HG02763 (cell line): ENCODE measurements around the gene KIRREL3.

ENCODE experiments used
- ATAC-seq: cut with Tn5 transposase; IDR thresholded peaks from one replicate; pipeline ENCODE4 v1.9.1; 2021; ENCODE audit warnings: mild to moderate bottlenecking, moderate library complexity; ENCODE audit not compliant: unreplicated experiment

KIRREL3 gene

DNA sequence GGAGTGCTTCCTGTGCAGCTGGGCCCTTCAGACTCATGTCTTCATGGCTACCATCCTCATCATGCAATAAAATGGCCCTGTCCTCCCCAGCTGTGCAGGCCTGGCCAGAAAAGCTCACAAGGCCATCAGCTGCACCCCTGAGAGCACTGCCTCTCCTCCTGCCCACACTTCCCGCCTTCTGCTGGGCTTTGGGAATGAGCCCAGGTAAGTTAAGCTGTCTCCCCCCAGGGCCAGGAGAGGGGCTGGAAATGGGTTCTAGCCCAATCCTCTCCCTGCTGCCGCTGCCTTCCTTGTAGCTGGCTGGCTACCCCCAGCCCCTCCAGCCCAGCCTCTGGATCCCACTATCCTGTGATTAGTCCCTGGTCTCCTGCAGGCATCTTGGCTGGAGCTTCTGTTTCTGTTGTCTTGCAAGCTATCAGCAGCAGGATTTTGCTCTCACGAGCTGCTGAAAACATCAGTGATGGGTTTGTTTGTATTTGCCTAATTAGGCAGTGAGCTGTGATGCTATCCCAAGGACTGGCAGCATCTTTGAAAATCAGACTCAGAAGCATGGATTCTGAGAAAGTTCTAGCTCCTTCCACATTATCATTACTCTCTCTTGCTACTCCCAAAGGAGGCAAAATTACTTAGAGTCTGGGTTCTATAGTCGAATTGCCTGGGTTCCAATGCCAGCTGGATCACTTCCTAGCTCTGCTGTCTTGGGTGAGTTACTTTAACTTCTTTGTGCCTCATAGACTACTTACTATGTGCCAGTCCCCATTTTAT, 476.9 kb downstream of the KIRREL3 start:
- no peak for ATAC-seq

- no peak for ATAC-seq
These were observed 478.0 kb downstream of the KIRREL3 start for GRCh38 chr11:126522606-126523005.

DNA sequence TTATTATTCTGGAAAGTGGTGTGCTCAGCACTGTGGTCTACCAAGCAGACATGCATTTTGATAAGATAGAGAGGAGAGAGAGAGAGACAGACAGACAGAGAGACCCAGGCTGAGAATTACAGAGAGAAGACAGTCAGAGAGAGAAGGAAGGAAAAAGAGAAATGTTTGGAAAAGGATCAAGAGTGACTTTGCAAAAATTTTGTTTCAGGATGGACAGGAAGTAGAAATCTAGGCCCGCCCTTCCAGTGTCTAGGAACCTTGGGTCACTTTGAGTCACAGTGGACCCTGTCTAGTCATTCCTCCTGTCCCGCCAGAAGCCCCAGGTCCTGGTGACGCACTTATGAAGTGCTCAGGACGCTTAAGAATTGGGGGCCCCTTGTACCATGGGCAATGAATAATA, 478.4 kb downstream of the KIRREL3 start:
- no peak for ATAC-seq

DNA sequence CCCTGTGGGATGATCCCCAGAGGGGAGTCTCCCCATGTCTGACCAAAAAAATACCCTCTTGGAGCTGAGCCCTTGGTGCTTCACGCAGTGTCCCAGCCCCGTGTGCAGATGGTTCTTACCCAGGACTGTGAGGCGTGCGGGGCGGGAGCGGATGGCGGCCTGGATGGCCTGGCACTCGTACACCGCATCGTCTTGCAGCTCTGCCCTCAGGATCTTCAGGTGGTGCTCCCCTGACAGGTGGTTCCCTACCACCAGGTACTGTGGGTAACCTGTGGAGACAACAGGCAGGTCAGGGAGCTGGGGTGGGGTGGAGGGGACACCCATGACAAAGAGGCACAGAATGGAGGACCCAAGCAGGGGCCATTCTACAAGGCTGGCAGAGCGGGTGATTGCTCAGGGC, 479.4 kb downstream of the KIRREL3 start:
- ATAC-seq: no peak

DNA sequence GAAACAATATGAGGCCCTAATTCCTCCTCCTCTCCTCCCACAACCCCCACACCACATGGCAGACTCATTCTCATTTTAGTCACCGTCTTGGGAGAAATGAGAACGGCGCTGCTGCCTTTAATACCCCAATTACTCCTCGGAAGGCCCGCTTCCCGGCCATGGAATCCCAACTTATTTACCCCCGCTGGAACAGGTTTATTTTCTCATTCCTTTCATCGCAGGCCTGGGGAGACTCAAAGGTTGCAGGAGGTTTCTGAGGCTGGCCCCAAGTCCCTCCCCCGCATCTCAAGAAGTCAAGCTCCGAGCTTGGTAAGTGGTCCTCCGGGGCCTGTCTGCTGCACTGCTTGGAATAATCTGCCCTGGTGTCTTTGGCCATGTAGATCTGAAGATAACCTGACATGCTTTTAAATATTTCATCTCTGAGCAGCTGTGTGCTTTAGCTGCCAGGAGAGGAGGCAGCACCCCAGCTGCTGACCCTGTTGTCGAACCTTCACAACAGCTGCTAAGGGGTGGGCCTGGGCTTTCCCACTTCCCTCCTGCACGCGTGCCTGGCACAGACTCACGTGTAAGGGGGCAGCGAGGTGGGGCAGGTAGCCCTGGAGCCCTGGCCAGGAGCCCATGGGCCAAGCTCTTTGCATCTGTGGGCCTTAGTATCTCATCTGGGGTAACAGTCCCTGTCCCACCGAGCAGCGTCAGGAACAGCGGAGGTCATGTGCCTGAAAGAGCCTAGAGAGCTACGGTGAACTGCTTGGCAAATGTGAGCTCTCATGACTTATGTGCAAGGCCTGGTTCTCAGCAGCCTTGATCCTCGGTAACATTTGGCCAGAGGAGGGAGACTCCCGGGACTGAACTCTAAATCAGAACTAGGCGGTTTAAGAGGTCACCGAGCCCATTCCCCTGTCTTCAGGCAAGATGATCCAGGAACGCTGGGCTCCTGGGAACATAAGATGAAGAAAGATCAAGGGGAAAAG, 480.5 kb downstream of the KIRREL3 start:
- no peak for ATAC-seq

DNA sequence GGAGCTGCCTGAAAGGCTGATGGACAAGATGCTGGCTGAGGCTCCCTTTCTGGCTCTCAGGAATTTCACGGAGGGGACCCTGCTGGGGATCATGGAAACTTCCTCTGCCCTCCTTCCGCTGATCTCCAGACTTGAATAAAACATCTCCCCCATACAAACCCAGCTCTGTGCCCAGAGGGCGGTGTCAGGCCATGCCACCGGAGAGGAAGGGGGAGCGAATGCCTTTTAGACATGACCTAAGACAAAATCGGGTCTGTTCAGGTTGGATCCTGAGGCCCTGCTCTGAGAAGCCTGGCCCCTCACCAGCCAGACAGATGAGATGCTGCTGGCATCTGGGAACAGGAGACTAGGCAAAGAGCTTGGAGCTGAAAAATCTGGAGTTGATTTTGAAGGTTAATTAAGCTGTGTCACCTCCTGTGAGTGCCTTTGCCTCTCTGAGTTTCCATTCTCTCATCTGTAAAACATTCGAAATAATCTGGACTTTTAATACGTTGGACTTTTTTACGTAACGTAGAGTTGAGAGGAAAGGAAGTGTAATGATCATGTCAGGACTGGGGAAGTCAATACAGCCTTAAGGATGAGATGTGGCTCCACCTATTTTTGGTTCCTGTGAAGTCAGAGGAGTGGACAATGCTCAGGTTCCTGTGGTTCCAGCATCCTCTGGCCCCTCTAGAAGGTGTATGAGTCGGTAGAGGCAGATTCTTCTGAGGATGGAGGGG, 481.4 kb downstream of the KIRREL3 start:
- ATAC-seq: no peak

DNA sequence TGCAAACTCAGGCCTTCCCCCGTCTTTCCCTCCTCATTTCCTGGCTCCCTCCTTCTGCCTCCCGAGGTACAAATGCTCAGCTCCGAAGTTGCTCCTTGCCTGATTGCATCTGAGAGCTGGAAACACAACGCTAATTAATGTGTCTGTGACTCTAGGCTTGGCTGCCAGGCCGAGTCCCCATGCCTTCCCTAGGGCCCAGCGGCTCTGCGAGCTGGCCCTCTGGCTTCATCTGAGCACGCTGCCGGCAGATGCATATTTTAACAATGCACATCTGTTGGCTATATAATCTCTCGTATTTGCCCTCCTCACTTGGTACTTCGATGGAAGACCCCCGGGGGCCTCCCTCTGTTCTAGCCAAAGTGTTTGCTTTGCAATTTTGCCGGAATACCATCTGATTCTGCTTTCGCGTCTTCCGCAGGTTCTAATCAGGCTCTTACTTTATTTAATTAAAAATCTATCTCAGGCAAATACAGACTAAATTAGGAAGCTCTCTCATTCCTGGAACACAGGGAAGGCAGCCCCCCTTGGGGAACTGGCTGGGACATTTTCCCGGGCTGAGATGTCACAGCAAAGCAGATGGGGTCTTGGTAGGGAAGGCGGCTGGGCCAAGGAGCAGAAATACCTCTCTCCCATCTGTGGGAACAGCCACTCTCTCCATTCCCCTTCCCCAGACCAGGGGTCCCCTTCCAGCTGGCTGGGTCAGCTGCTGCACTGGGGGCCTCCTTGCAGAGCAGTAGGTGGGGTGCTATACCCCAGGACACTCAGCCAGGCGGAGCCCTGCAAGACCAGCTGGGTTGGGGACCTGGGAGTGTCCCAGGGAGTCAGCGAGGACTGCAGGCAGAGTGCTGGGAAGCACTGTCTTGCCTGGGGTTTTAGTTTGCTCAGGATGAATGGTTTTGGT, 482.2 kb downstream of the KIRREL3 start:
- no peak for ATAC-seq

DNA sequence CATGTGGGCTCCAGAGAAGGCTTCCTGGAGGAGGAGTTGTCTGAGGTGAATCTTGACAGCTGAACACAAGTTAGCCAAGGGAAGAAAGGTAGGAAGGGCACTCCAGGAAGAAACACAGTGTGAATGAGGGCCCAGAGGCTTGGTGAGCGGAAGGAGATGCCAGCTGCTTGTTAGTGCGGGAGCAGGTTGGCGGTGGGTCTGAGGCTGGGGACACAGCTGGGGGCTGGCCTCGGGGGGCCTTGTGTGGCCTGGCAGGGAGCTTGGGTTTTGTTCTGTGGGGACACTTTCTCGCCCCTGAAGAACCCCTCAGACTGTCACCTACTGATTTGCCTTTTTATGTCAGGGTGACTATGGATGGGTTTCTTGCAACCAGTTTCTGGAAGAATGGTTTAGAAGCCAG, 485.1 kb downstream of the KIRREL3 start:
- no peak for ATAC-seq

- no peak for ATAC-seq
These were observed 486.4 kb downstream of the KIRREL3 start for GRCh38 chr11:126514061-126514693.

DNA sequence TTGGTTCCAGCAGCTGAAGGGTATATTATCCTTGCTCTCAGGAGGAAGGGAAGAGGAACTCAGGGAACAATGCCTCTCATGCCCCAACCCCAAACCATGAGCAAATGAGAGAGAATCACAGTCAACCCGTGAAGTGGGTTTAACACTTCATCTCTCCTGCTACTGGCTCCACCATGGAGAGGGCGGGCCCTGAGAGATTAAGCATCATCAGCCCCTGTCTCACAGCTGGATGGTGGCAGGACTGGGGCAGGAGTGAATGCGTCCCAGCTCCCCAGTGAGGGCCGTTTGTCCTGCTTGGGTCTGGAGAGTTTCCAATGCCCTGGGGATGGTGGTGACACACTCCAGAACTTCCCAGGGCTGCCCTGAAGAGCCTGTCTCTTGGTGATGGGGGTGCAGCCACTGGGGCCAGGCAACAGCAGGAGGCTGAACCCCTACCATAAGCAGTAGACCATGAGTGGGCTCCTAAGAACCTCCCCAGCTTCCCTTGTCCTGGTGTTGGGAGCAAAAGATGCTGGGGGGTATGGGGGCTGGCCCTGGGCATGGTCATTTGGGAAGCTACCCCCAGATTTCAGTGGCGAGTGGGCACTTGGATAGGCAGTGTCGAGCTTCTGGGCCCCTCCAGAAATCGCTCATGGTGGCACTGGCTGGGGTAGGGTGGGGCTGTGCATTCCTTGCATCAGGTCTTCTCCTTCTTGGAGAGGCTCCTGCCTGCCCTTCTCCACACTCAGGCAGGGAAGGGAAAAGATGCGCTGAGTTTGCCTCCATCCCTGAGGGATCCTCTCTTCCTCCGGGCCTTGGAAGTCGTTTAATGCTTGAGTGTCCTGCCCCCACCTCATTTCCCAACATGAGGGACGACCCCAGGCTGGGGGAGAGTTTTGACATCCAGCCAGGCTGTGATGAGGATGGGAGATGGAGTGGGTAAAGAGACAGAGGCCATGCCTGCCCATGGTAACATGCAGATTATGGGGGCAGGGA, 487.5 kb downstream of the KIRREL3 start:
- no peak for ATAC-seq

DNA sequence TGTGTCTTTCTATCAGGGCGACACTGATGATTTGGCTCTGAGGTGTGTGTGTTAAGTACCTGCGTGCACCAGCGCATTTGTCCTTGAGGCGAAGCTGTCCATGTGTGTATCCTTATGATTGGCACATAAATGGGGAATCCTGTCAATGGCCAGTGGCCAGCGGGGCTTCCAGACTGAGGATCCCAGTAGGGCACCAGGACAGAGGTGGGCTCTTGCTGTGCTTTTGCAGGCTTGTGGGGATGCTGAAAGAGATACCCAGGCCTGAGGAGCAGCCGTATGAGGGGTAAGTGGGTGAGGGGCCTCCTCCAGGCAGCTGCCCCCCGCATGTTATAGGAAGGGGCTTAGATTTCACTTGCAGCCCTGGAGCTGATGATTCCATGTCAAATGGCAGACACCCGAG, 488.3 kb downstream of the KIRREL3 start:
- no peak for ATAC-seq

DNA sequence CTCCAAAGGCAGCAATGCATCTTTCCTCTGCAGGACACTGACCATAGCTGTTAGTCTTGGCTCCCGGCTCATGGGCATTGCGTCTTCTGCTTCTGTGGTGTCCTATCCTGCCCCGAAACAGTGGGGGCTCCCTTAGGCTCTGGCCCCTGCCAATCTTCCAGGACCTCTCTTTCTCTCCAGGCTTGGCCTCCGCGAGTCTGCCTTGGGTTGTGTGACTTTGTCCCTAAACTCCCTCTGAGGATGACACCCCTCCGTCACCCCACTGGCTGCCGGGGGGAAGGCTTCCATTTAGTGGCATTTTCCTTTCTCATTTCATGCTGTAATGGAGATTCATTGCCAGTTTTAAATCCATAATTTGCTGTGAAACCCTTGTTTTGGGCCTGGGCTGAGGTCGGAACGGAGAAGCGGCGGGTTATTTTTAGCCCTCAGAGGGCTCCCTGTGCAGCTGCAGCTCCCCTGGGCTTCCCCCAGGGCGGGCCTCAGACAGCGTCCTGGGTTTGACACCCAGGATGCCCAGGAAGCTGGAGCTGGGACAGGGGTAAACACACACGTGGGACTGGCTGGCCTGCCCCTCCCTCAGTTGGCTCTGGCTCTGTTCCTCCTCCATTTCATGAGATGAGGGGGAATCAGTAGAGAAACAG, 489.0 kb downstream of the KIRREL3 start:
- ATAC-seq: no peak

GRCh38 chr11:126510621-126511370, 489.8 kb downstream of the KIRREL3 start:
- no peak for ATAC-seq

GRCh38 chr11:126507646-126508045, 492.9 kb downstream of the KIRREL3 start:
- no peak for ATAC-seq

DNA sequence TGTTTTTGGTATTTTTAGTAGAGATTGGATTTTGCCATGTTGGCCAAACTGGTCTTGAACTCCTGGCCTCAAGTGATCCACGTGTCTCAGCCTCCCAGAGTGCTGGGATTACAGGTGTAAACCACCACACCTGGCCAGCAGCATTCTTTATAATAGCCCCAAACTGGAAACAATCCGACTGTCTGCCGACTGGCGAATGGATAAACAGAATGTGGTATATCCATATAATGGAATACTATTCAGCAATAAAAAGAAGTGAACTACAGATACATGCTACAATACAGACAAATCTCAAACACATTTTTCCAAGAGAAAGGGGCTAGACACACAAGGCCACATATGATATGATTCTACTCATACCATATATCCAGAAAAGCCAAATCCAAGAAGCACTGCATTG, 493.8 kb downstream of the KIRREL3 start:
- ATAC-seq: no peak

DNA sequence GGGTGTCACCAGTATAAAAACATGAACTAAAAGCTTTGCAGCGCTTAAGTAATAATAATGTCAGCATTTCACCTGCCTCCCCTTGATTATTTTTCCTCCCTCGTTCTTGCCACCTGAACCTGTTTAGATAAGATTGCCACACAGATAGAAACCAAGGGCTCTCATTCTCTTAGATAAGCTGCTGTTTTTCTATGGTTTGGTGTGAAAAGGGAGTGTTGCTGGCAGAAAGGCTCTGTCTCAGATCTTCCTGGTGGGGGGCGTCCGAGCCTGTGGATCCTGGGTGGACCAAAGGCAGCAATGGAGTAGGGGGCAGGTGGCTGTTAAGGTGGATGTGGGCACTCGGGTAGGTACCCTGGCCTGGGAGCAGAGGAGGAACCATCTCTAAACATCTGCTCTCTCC, 497.6 kb downstream of the KIRREL3 start:
- ATAC-seq: no peak

DNA sequence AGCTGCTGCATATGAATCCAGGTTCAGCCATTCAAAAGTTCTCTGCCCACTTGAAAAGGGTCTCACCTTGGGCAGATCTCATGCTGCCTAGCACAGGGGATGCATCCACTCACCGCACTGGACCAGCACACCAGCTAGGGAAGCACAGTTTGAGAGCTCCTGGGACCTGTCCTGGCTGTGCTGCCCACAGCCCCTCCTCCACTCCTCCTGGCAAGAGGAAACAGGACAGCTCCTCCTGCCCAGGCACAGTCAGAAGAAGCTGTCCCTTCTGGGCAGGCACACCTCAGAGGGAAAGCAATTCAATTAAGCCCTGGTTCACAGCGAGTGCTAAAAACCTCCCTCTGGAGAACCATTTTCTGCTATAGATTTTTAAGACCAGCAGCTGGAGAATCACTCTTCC, 498.4 kb downstream of the KIRREL3 start:
- ATAC-seq: no peak

GRCh38 chr11:126501641-126502040, 498.9 kb downstream of the KIRREL3 start:
- ATAC-seq: no peak
